SK-N-SH (cell line): Measurements from ENCODE around the gene PDE4C. TPM values are rescaled to one million over a fixed set of nuclear protein-coding genes. Genes with fewer than 3 reads are reported as not detected.

ENCODE experiments used
- CTCF ChIA-PET: fragments of 300-600, 350-600 bp; formaldehyde crosslinking; extraction: SDS; loops from one replicate; lab custom pipeline; 2021; lab: Yijun Ruan, JAX
- POLR2A ChIA-PET: fragments of 350-600 bp; sonication (Branson Sonifier 250); formaldehyde crosslinking; extraction: SDS; loops from one replicate; lab custom pipeline; 2020; ENCODE audit warnings: antibody characterized with exemption, inconsistent platforms; lab: Yijun Ruan, JAX
- DNase-seq: peaks from one replicate; pipeline ENCODE4 v3.0.0; 2012
- H2AFZ ChIP-seq: fragments of 200-600 bp; sonication (generic); 2 replicates; pipeline ENCODE4 v1.8.1; 2016; ENCODE audit warnings: antibody characterized with exemption, mild to moderate bottlenecking, low read depth
- H3F3A ChIP-seq: fragments of 200-600 bp; sonication (generic); replicated peaks from 2 replicates; pipeline ENCODE3; 2016; ENCODE audit warnings: antibody characterized with exemption, mild to moderate bottlenecking; ENCODE audit not compliant: insufficient read depth
- H3K27ac ChIP-seq, 2 experiments: fragments of 200-500 bp in 1 of 2; fragments of 200-600 bp in 1 of 2; sonication (Bioruptor generic) in 1 of 2; sonication (generic), shearing (Covaris generic) in 1 of 2; 2 replicates each; pipeline versions ENCODE4 v1.5.1 to v1.6.1; 2014 to 2016; ENCODE audit warnings: low read depth in 2 of 2, inconsistent platforms in 1 of 2, low read length in 1 of 2, mild to moderate bottlenecking in 1 of 2, mixed read lengths in 1 of 2
- H3K27me3 ChIP-seq: fragments of 200-600 bp; sonication (generic), shearing (Covaris generic); 2 replicates; pipeline ENCODE4 v1.6.1; 2016; ENCODE audit warnings: mixed run types; ENCODE audit not compliant: insufficient read depth
- H3K36me3 ChIP-seq, 2 experiments: fragments of 200-500 bp in 1 of 2; fragments of 200-600 bp in 1 of 2; sonication (Bioruptor generic) in 1 of 2; sonication (generic) in 1 of 2; replicated peaks in 1 of 2; 2 replicates each; pipeline versions ENCODE3 to v1.5.1; 2014 to 2016; ENCODE audit warnings: low read length in 1 of 2, mild to moderate bottlenecking in 1 of 2; ENCODE audit not compliant: insufficient read depth in 2 of 2, control insufficient read depth in 1 of 2
- H3K4me1 ChIP-seq, 2 experiments: fragments of 200-500 bp in 1 of 2; fragments of 200-600 bp in 1 of 2; sonication (Bioruptor generic) in 1 of 2; sonication (generic), shearing (Covaris generic) in 1 of 2; 2 replicates each; pipeline versions ENCODE4 v1.5.1 to v1.6.1; 2014 to 2016; ENCODE audit warnings: low read depth in 1 of 2, low read length in 1 of 2, mixed run types in 1 of 2; ENCODE audit not compliant: insufficient read depth in 2 of 2, control insufficient read depth in 1 of 2
- H3K4me2 ChIP-seq: fragments of 200-600 bp; sonication (generic), shearing (Covaris generic); 2 replicates; pipeline ENCODE4 v1.6.1; 2017; ENCODE audit warnings: mixed run types
- H3K4me3 ChIP-seq, 2 experiments: fragments of 200-500 bp in 1 of 2; fragments of 200-600 bp in 1 of 2; sonication (Bioruptor generic) in 1 of 2; sonication (generic), shearing (Covaris generic) in 1 of 2; 2 replicates each; pipeline versions ENCODE4 v1.5.1 to v1.8.1; 2014 to 2016; ENCODE audit warnings: low read depth in 2 of 2, inconsistent platforms in 1 of 2, low read length in 1 of 2, mild to moderate bottlenecking in 1 of 2, mixed read lengths in 1 of 2, moderate library complexity in 1 of 2
- H3K79me2 ChIP-seq: fragments of 200-600 bp; sonication (generic); 2 replicates; pipeline ENCODE4 v1.8.1; 2017; ENCODE audit warnings: mild to moderate bottlenecking; ENCODE audit not compliant: insufficient read depth
- H3K9ac ChIP-seq: fragments of 200-600 bp; sonication (generic); 2 replicates; pipeline ENCODE4 v1.6.1; 2017; ENCODE audit warnings: mixed run types
- H3K9me2 ChIP-seq: fragments of 200-600 bp; sonication (generic); 2 replicates; pipeline ENCODE4 v1.6.1; 2017; ENCODE audit warnings: mixed run types
- H3K9me3 ChIP-seq: fragments of 200-600 bp; sonication (generic); 2 replicates; pipeline ENCODE4 v1.6.1; 2017; ENCODE audit warnings: mixed run types, mild to moderate bottlenecking, moderate library complexity
- H4K20me1 ChIP-seq: fragments of 200-600 bp; sonication (generic); 2 replicates; pipeline ENCODE4 v1.6.1; 2017; ENCODE audit warnings: mild to moderate bottlenecking, mixed run types; ENCODE audit not compliant: insufficient read depth
- CTCF ChIP-seq: fragments of 200-600 bp; sonication (generic); IDR thresholded peaks from 2 replicates; pipeline ENCODE4 v1.6.1; 2017; ENCODE audit warnings: antibody characterized with exemption, mild to moderate bottlenecking, moderate library complexity
- ELF1 ChIP-seq: IDR thresholded peaks from 2 replicates; pipeline ENCODE4 v1.4.0; 2012
- EP300 ChIP-seq, 2 experiments: IDR thresholded peaks; 2 replicates each; pipeline versions ENCODE4 v1.4.0 to v1.6.1; 2012; ENCODE audit warnings: borderline replicate concordance in 1 of 2, low read depth in 1 of 2, low read length in 1 of 2
- FOSL2 ChIP-seq: IDR thresholded peaks from 2 replicates; pipeline ENCODE4 v1.4.0; 2012; ENCODE audit warnings: low read depth, mild to moderate bottlenecking, moderate library complexity, borderline replicate concordance
- FOXJ3 ChIP-seq: sonication (generic); formaldehyde crosslinking; IDR thresholded peaks from 2 replicates; pipeline ENCODE4 v1.5.1; 2020; ENCODE audit warnings: mild to moderate bottlenecking, missing genetic modification reagents
- GABPA ChIP-seq: IDR thresholded peaks from 2 replicates; pipeline ENCODE4 v1.4.0; 2012; ENCODE audit warnings: low read depth, mild to moderate bottlenecking
- GATA2 ChIP-seq: sonication (generic); formaldehyde crosslinking; IDR thresholded peaks from 2 replicates; pipeline ENCODE4 v1.5.0; 2020; ENCODE audit warnings: mild to moderate bottlenecking, missing genetic modification reagents
- IRF3 ChIP-seq: fragments of 150-350 bp; IDR thresholded peaks from 2 replicates; pipeline ENCODE4 v1.6.1; 2016; ENCODE audit warnings: mild to moderate bottlenecking, low read depth, low read length
- JUND ChIP-seq: IDR thresholded peaks from 2 replicates; pipeline ENCODE4 v1.4.0; 2012
- MAX ChIP-seq: IDR thresholded peaks from 2 replicates; pipeline ENCODE4 v1.4.0; 2012; ENCODE audit warnings: low read depth
- NRF1 ChIP-seq: IDR thresholded peaks from 2 replicates; pipeline ENCODE4 v1.6.1; 2012; ENCODE audit warnings: low read depth, mild to moderate bottlenecking, low read length
- PBX3 ChIP-seq: IDR thresholded peaks from 2 replicates; pipeline ENCODE4; 2012
- POLR2AphosphoS5 ChIP-seq: IDR thresholded peaks from 2 replicates; pipeline ENCODE4 v1.6.1; 2012; ENCODE audit warnings: low read depth, low read length
- RCOR1 ChIP-seq: fragments of 150-350 bp; IDR thresholded peaks from 2 replicates; pipeline ENCODE4 v1.6.1; 2017; ENCODE audit warnings: antibody characterized with exemption, low read length
- RFX5 ChIP-seq: IDR thresholded peaks from 2 replicates; pipeline ENCODE4 v1.6.1; 2012; ENCODE audit warnings: mild to moderate bottlenecking, improper control_type of control experiment, low read length
- TAF1 ChIP-seq: IDR thresholded peaks from 2 replicates; pipeline ENCODE4 v1.6.1; 2012; ENCODE audit warnings: low read depth, mild to moderate bottlenecking, low read length, moderate library complexity, borderline replicate concordance
- USF1 ChIP-seq: IDR thresholded peaks from 2 replicates; pipeline ENCODE4 v1.4.0; 2012; ENCODE audit warnings: low read depth, borderline replicate concordance
- USF2 ChIP-seq: fragments of 150-350 bp; IDR thresholded peaks from 2 replicates; pipeline ENCODE4 v1.6.1; 2017; ENCODE audit warnings: antibody characterized with exemption, low read length, low read depth, borderline replicate concordance
- ZBTB33 ChIP-seq: IDR thresholded peaks from 2 replicates; pipeline ENCODE4 v1.4.0; 2012; ENCODE audit warnings: low read depth, borderline replicate concordance
- WGBS: methylation state at CpG from one replicate; pipeline ENCODE4 v1.1.6; 2017; ENCODE audit warnings: low lambda C conversion rate; 5-methylcytosine and 5-hydroxymethylcytosine counted together
- polyA plus RNA-seq, 3 experiments: library from polyadenylated mRNA; depleted of rRNA; stranded (reverse); fragments of >200 nt; gene quantifications; 2 replicates each; pipeline ENCODE4 v1.2.3, GENCODE V29; 2012

The PDE4C gene
- polyA plus RNA-seq, 1 of the 3 experiments (the other 2 are of a cell fraction), result 0.36 TPM

GRCh38 chr19:18197941-18198340, 28.3 kb downstream of the PDE4C start:
- Histone ChIP-seq H3K79me2 (peaks cover 9% of the 10 kb centered on the region; the same call in 1 of the 2 replicates), H3K4me3 (no peak overlapping the region), H3K9ac (no peak overlapping the region), H2AFZ (no peak overlapping the region), H3K27ac (no peak overlapping the region), H3K27me3 (no peaks in the 10 kb centered on the region), H4K20me1 (peaks cover 8% of the 10 kb centered on the region; the same call in 1 of the 2 replicates), H3K36me3 (peaks cover 0 to 8% of the 10 kb centered on the region in 2 experiments), H3K9me3 (no peaks in the 10 kb centered on the region), H3K4me2 (no peak overlapping the region), H3F3A (no peaks in the 10 kb centered on the region), H3K9me2 (no peaks in the 10 kb centered on the region), H3K4me1 (peaks cover 9 to 30% of the 10 kb centered on the region in 2 experiments; a peak in 2 of 4 replicates)
- 75% methylated on average over 6 of the region's 6 CpGs for WGBS
- DNase-seq, result no peak
- TF ChIP-seq FOXJ3 (CRISPR knock-in tag) (no peak), USF1 (no peak), POLR2AphosphoS5 (no peak), IRF3 (no peak), RFX5 (no peak), FOSL2 (no peak)
- POLR2A ChIA-PET, result no interaction called here
- CTCF ChIA-PET, result interaction anchor here (1.4 to 20.7 kb wide), 2 partner anchors 57 to 81 kb away, joined by 4 to 505 read pairs; a partner anchor contains a TSS

- ChIA-PET POLR2A (no interaction called here), CTCF (interaction anchor here (1.4 to 20.7 kb wide), 2 partner anchors 58 to 82 kb away, joined by 4 to 505 read pairs; a partner anchor contains a TSS)
- H3K27me3 ChIP-seq, result no peaks in the 10 kb centered on the region
- no peak for DNase-seq
- peaks cover 8% of the 10 kb centered on the region; the same call in 1 of the 2 replicates for H4K20me1 ChIP-seq
- H3K4me3 ChIP-seq, result no peak overlapping the region
- H3K9me2 ChIP-seq, result no peaks in the 10 kb centered on the region
- H2AFZ ChIP-seq, result no peak overlapping the region
- H3K9ac ChIP-seq, result no peak overlapping the region
- no peaks in the 10 kb centered on the region for H3K9me3 ChIP-seq
- peaks cover 9% of the 10 kb centered on the region; the same call in 1 of the 2 replicates for H3K79me2 ChIP-seq
- 93% methylated on average over 18 of the region's 18 CpGs for WGBS
- peaks cover 2% of the 10 kb centered on the region for H3F3A ChIP-seq
- peaks cover 9 to 24% of the 10 kb centered on the region in 2 experiments; a peak in 2 of 4 replicates for H3K4me1 ChIP-seq
- no peak overlapping the region for H3K4me2 ChIP-seq
- no peak overlapping the region for H3K27ac ChIP-seq
- H3K36me3 ChIP-seq, result peaks cover 0 to 8% of the 10 kb centered on the region in 2 experiments
- TF ChIP-seq CTCF (no peak), NRF1 (no peak), JUND (no peak), USF2 (no peak), PBX3 (no peak), GATA2 (CRISPR knock-in tag) (no peak), ELF1 (no peak), RCOR1 (no peak), MAX (no peak), TAF1 (no peak), GABPA (no peak), ZBTB33 (no peak), POLR2AphosphoS5 (no peak), EP300 (IDR thresholded peaks at IDR 0.05; ENCODE audit: borderline replicate concordance in 1 of 2, low read depth in 1 of 2, low read length in 1 of 2) (no peak)
Observed at GRCh38 chr19:18197306-18197705, 28.9 kb downstream of the PDE4C start.
